ENCODE measurements around the gene KCNQ1.

The KCNQ1 gene

DNA sequence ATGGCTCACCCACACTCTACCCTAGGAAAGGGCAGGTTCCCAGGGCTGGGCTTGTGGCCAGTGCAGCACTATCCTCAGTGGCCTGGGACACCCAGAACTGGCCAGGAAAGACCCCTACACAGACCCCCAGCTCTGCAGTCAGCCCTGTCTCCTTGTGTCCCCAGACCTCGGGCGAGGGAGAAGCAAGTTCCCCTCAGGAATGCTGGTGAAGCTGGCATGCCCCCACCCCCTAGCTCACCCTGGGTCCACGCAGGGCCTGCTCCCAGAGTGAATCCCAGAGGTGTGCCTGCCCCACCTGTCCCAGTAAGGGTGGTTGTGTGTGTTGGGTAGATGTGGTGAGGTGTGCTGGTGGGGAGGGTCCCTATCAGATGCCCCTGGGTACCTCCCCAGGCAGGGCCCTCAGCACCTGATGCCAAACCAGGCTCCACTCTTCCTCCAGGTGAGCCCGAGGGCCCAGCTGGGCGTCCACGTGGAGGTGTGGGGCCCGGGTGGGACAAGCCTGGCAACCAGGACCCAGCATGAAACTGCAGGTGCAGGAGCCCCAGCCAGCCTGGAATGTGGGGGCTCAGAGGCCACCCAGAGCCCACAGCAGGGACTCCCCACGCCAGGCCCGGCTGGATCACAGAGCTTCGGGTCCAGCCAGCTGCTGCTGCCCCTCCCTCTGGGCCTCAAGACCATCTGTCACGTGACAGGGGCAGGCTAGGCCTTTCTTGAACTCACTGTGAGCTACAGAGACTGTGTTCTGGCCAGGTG lies 303.4 kb downstream of the KCNQ1 start:
- H3K9me3 ChIP-seq (ENCODE audit: low read length), result no peaks in the 10 kb centered on the region
- H3K27me3 ChIP-seq (ENCODE audit: insufficient read depth, low read length), result peaks cover 6% of the 10 kb centered on the region
- H3K36me3 ChIP-seq (ENCODE audit: insufficient read depth, low read length), result no peaks in the 10 kb centered on the region
- no peaks in the 10 kb centered on the region for H3K4me1 ChIP-seq (ENCODE audit: insufficient read depth, low read length)
- no peak overlapping the region for H2AFZ ChIP-seq (ENCODE audit: low read depth, low read length)
- H3K4me3 ChIP-seq (ENCODE audit: low read length), result no peak overlapping the region

- no peak overlapping the region for H3K4me3 ChIP-seq (ENCODE audit: low read length)
- H3K4me1 ChIP-seq (ENCODE audit: insufficient read depth, low read length), result no peaks in the 10 kb centered on the region
- no peak overlapping the region for H2AFZ ChIP-seq (ENCODE audit: low read depth, low read length)
- H3K36me3 ChIP-seq (ENCODE audit: insufficient read depth, low read length), result no peaks in the 10 kb centered on the region
- H3K9me3 ChIP-seq (ENCODE audit: low read length), result no peaks in the 10 kb centered on the region
- peaks cover under 1% of the 10 kb centered on the region for H3K27me3 ChIP-seq (ENCODE audit: insufficient read depth, low read length)
Observed at GRCh38 chr11:2748814-2749554, 304.2 kb downstream of the KCNQ1 start.

DNA sequence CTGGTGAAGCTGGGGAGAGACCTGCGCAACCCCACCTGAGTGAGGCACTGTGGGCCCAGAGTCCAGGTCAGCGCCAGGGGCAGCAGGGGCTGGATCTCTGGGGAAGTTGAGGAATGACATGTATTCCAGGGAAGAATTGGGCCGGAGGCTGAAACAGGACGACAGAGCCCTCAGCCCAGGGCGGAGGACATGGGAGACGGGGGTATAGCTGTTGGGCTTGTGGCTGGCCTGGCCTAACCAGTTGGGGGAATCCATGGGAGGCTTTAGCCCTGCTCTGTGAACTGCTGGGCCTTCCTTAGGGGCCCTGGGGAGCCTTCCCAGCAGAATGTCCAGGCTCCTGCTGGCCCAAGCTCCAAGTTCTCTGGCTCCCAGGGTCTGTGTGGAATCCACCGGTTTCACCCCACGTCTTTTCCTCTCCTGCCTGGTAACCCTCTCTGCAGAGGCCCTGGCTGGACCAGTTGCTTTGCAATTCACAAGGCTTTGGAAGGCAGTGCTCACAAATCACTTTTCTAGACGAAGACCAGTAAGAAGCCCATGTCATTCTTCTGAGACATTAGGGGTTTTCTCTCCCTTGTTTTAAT lies 305.4 kb downstream of the KCNQ1 start:
- no peak overlapping the region for H2AFZ ChIP-seq (ENCODE audit: low read depth, low read length)
- no peaks in the 10 kb centered on the region for H3K9me3 ChIP-seq (ENCODE audit: low read length)
- H3K27me3 ChIP-seq (ENCODE audit: insufficient read depth, low read length), result no peaks in the 10 kb centered on the region
- no peaks in the 10 kb centered on the region for H3K4me1 ChIP-seq (ENCODE audit: insufficient read depth, low read length)
- H3K4me3 ChIP-seq (ENCODE audit: low read length), result no peak overlapping the region
- no peaks in the 10 kb centered on the region for H3K36me3 ChIP-seq (ENCODE audit: insufficient read depth, low read length)

- no peak overlapping the region for H3K4me3 ChIP-seq (ENCODE audit: low read length)
- H3K4me1 ChIP-seq (ENCODE audit: insufficient read depth, low read length), result no peaks in the 10 kb centered on the region
- no peak overlapping the region for H2AFZ ChIP-seq (ENCODE audit: low read depth, low read length)
- no peaks in the 10 kb centered on the region for H3K27me3 ChIP-seq (ENCODE audit: insufficient read depth, low read length)
- no peaks in the 10 kb centered on the region for H3K36me3 ChIP-seq (ENCODE audit: insufficient read depth, low read length)
- no peaks in the 10 kb centered on the region for H3K9me3 ChIP-seq (ENCODE audit: low read length)
Observed at GRCh38 chr11:2750682-2751522, 306.1 kb downstream of the KCNQ1 start.

- H3K36me3 ChIP-seq (ENCODE audit: insufficient read depth, low read length), result no peaks in the 10 kb centered on the region
- no peak overlapping the region for H3K4me3 ChIP-seq (ENCODE audit: low read length)
- H2AFZ ChIP-seq (ENCODE audit: low read depth, low read length), result no peak overlapping the region
- H3K4me1 ChIP-seq (ENCODE audit: insufficient read depth, low read length), result no peaks in the 10 kb centered on the region
- no peaks in the 10 kb centered on the region for H3K27me3 ChIP-seq (ENCODE audit: insufficient read depth, low read length)
- H3K9me3 ChIP-seq (ENCODE audit: low read length), result no peaks in the 10 kb centered on the region
Observed at GRCh38 chr11:2751523-2752203, 306.9 kb downstream of the KCNQ1 start.

- no peaks in the 10 kb centered on the region for H3K9me3 ChIP-seq (ENCODE audit: low read length)
- H3K4me3 ChIP-seq (ENCODE audit: low read length), result no peak overlapping the region
- no peak overlapping the region for H2AFZ ChIP-seq (ENCODE audit: low read depth, low read length)
- no peaks in the 10 kb centered on the region for H3K27me3 ChIP-seq (ENCODE audit: insufficient read depth, low read length)
- H3K4me1 ChIP-seq (ENCODE audit: insufficient read depth, low read length), result no peaks in the 10 kb centered on the region
- no peaks in the 10 kb centered on the region for H3K36me3 ChIP-seq (ENCODE audit: insufficient read depth, low read length)
Observed at GRCh38 chr11:2752204-2752770, 307.5 kb downstream of the KCNQ1 start.

GRCh38 chr11:2752923-2753322 lies 308.1 kb downstream of the KCNQ1 start:
- H3K4me1 ChIP-seq (ENCODE audit: insufficient read depth, low read length), result no peaks in the 10 kb centered on the region

DNA sequence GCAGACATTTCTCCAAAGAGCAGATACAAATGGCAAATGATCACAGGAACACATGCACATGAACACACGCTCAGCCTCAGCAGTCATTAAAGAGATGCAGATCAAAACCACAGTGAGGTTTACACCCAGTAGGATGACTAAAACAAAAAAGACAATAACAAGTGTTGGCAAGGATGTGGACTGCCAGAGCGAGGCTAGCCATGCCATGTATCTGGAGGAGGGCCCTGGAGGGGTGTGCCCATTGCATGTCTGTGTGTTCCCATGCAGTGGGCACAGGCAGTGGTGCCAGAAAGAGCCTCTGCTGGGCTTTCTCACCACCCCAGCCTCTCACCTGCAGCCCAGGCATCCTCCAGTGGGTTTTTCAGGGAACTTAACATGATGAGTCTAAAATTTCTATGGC lies 309.2 kb downstream of the KCNQ1 start:
- H3K36me3 ChIP-seq (ENCODE audit: insufficient read depth, low read length), result no peaks in the 10 kb centered on the region
- no peaks in the 10 kb centered on the region for H3K9me3 ChIP-seq (ENCODE audit: low read length)
- H3K4me1 ChIP-seq (ENCODE audit: insufficient read depth, low read length), result no peaks in the 10 kb centered on the region
- H2AFZ ChIP-seq (ENCODE audit: low read depth, low read length), result no peak overlapping the region
- no peak overlapping the region for H3K4me3 ChIP-seq (ENCODE audit: low read length)
- no peaks in the 10 kb centered on the region for H3K27me3 ChIP-seq (ENCODE audit: insufficient read depth, low read length)

More at GRCh38 chr11:2752923-2753322, 308.1 kb downstream of the KCNQ1 start:
- Histone ChIP-seq H2AFZ (ENCODE audit: low read depth, low read length) (no peak overlapping the region), H3K4me3 (ENCODE audit: low read length) (no peak overlapping the region), H3K36me3 (ENCODE audit: insufficient read depth, low read length) (no peaks in the 10 kb centered on the region), H3K9me3 (ENCODE audit: low read length) (no peaks in the 10 kb centered on the region), H3K27me3 (ENCODE audit: insufficient read depth, low read length) (no peaks in the 10 kb centered on the region)

DNA sequence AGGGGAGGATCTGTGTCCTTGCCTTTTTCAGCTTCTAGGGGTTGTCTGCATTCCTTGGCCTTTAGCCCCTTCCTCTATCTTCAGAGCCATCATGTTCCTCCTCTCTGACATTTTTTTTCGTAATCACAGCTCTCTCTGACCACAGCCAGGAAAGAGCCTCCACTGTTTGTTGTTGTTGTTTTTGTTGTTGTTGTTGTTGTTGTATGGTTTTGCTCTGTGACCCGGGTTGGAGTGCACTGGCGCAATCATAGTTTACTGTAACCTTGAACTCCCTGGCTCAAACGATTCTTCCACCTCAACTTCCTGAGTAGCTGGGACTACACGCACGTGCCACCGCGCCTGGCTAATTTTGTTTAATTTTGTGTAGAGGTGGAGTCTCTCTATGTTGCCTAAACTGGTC lies 310.3 kb downstream of the KCNQ1 start:
- no peaks in the 10 kb centered on the region for H3K4me1 ChIP-seq (ENCODE audit: insufficient read depth, low read length)
- H3K4me3 ChIP-seq (ENCODE audit: low read length), result no peak overlapping the region
- no peak overlapping the region for H2AFZ ChIP-seq (ENCODE audit: low read depth, low read length)
- no peaks in the 10 kb centered on the region for H3K36me3 ChIP-seq (ENCODE audit: insufficient read depth, low read length)
- no peaks in the 10 kb centered on the region for H3K9me3 ChIP-seq (ENCODE audit: low read length)
- no peaks in the 10 kb centered on the region for H3K27me3 ChIP-seq (ENCODE audit: insufficient read depth, low read length)

- no peak overlapping the region for H2AFZ ChIP-seq (ENCODE audit: low read depth, low read length)
- no peaks in the 10 kb centered on the region for H3K4me1 ChIP-seq (ENCODE audit: insufficient read depth, low read length)
- H3K27me3 ChIP-seq (ENCODE audit: insufficient read depth, low read length), result no peaks in the 10 kb centered on the region
- H3K9me3 ChIP-seq (ENCODE audit: low read length), result no peaks in the 10 kb centered on the region
- H3K36me3 ChIP-seq (ENCODE audit: insufficient read depth, low read length), result no peaks in the 10 kb centered on the region
- H3K4me3 ChIP-seq (ENCODE audit: low read length), result no peak overlapping the region
Observed at GRCh38 chr11:2758751-2759150, 313.9 kb downstream of the KCNQ1 start.

DNA sequence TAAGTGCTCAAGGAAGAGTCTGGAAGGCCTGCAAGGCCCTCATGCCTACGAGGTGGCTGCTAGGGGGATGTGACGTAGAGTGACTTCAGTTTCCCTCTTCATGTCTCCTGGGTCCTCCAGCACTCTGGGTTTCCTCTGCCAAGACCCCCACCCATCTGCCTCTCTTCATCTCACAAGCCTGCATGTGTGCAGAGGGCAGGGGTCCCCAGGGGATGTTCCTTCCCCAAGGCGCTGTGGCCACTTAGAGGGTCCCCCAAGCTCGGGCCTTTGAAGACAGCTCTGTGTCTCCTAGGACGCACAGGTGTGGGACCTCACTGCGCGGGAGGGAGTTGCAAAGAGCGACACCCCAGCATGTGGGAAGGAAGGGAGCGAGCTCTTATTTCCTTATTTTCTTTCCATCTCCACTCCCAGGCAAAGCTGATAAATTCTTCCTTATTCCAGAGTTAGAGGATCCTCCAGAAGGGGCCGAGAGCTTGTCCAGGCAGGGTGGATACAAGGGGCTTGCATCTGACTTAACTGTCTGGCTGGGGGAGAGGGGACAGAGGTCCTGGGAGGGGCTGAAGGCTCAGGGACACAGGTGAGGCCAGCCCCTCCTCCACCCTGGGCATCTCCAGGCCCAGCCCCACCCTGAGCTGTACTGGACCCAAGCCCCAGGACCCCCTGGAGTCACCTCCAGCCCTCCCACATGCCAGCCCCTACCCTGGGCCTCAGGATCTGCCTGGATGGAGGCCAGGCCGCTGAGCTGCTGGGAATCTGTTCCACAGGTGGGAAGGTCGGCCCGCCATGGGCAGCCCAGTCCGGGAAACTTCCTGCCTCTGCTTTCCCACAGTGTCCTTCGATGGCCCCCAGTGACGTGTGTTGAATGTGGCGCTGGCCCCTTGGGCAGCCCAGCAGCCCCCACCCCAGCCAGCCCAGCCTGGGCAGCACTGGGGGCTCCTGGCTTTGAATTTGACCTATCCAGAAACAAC lies 314.7 kb downstream of the KCNQ1 start:
- no peaks in the 10 kb centered on the region for H3K36me3 ChIP-seq (ENCODE audit: insufficient read depth, low read length)
- H3K4me3 ChIP-seq (ENCODE audit: low read length), result no peak overlapping the region
- H3K9me3 ChIP-seq (ENCODE audit: low read length), result no peaks in the 10 kb centered on the region
- H2AFZ ChIP-seq (ENCODE audit: low read depth, low read length), result no peak overlapping the region
- no peaks in the 10 kb centered on the region for H3K27me3 ChIP-seq (ENCODE audit: insufficient read depth, low read length)
- no peaks in the 10 kb centered on the region for H3K4me1 ChIP-seq (ENCODE audit: insufficient read depth, low read length)
